ENCODE measurements around the gene CEBPB. TPM values are rescaled to one million over a fixed set of nuclear protein-coding genes. Genes with fewer than 3 reads are reported as not detected.

Gene CEBPB
- total RNA-seq, 1 donor from 2014 or later = 33.8 TPM

DNA sequence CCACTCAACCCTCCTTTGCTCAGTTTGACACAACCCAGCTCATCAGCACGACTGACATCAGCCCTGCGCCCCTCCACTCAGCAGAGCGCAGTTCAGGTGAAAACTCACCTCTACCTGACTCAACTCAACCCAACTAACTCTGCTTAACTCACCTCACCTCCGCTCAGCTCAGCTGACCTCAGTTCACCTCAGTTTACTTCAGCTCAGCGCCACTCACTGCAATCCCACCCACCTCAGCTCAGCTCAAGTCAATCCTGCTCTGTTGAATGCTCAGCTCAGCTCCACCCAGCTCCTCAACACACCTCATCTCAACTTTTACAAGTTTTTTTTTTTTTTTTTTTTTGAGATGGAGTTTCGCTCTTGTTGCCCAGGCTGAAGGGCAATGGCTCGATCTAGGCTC lies 39.6 kb downstream of the CEBPB start:
- H3K9me3 Mint-ChIP-seq (ENCODE audit: unreplicated experiment) = no peaks in the 10 kb centered on the region
- TF ChIP-seq EZH2 (IDR thresholded peaks at IDR 0.05; ENCODE audit: insufficient read depth, low read length) = no peak
- TF ChIP-seq, protein P1, sequence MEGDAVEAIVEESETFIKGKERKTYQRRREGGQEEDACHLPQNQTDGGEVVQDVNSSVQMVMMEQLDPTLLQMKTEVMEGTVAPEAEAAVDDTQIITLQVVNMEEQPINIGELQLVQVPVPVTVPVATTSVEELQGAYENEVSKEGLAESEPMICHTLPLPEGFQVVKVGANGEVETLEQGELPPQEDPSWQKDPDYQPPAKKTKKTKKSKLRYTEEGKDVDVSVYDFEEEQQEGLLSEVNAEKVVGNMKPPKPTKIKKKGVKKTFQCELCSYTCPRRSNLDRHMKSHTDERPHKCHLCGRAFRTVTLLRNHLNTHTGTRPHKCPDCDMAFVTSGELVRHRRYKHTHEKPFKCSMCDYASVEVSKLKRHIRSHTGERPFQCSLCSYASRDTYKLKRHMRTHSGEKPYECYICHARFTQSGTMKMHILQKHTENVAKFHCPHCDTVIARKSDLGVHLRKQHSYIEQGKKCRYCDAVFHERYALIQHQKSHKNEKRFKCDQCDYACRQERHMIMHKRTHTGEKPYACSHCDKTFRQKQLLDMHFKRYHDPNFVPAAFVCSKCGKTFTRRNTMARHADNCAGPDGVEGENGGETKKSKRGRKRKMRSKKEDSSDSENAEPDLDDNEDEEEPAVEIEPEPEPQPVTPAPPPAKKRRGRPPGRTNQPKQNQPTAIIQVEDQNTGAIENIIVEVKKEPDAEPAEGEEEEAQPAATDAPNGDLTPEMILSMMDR (IDR thresholded peaks at IDR 0.05; ENCODE audit: insufficient read depth, low read depth, low read length) = no peak
- no peaks in the 10 kb centered on the region for H3K79me2 ChIP-seq (ENCODE audit: insufficient read depth, low read length)
- H3K4me2 ChIP-seq (ENCODE audit: low read length) = no peak overlapping the region
- no peak for DNase-seq (ENCODE audit: low read depth)
- peaks cover 7% of the 10 kb centered on the region for H3K4me1 ChIP-seq (ENCODE audit: insufficient read depth, low read length)
- peaks cover 6% of the 10 kb centered on the region for H3K4me1 Mint-ChIP-seq (ENCODE audit: low read depth, unreplicated experiment)
- H3K27ac ChIP-seq (ENCODE audit: low read depth, low read length) = no peak overlapping the region
- H3K4me3 ChIP-seq (ENCODE audit: insufficient read depth, low read depth, low read length) = no peak overlapping the region
- H3K36me3 Mint-ChIP-seq (ENCODE audit: low read depth, unreplicated experiment) = no peaks in the 10 kb centered on the region
- H4K20me1 ChIP-seq (ENCODE audit: insufficient read depth, low read length) = no peaks in the 10 kb centered on the region
- no peak overlapping the region for H3K4me3 Mint-ChIP-seq (ENCODE audit: unreplicated experiment)
- no peak overlapping the region for H2AFZ ChIP-seq (ENCODE audit: low read depth, low read length)
- no peaks in the 10 kb centered on the region for H3K9me3 ChIP-seq (ENCODE audit: insufficient read depth, low read depth, low read length)
- H3K27me3 ChIP-seq (ENCODE audit: insufficient read depth, low read length) = no peaks in the 10 kb centered on the region
- no peaks in the 10 kb centered on the region for H3K36me3 ChIP-seq (ENCODE audit: insufficient read depth, low read length)
- peaks cover 26% of the 10 kb centered on the region for H3K27me3 Mint-ChIP-seq (ENCODE audit: low read depth, unreplicated experiment)
- H3K9ac ChIP-seq (ENCODE audit: low read length) = no peak overlapping the region
- H3K27ac Mint-ChIP-seq (ENCODE audit: unreplicated experiment) = no peak overlapping the region
- FAIRE-seq = no peak

DNA sequence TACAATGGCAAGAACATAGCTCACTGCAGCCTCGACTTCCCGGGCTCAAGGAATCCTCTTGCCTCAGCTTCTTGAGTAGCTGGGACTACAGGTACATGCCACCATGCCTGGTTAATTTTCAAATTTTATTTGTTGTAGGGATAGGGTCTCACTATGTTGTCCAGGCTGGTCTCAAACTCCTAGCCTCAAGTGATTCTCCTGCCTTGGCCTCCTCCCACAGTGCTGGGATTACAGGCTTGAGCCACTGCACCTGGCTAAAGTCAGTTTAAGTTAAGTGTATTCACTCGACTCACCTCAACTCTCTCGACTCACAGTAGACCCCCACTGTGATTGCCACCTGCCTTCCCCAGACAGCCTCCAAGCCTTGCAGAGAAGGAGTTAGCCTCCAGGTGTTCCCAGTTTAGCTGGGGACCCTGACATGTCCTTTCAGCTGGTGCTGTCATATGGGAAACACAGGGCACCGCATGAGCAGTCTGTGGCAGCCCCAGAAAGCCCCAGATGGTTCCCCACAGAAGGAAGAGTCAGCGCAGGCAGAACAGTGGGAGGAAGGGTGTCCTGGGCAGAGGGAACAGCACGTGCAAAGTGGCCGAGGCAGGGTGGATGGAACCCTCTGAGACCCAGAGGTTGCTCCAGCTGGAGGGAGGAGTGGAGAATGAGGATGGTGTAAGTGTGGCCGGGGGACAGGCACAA lies 40.4 kb downstream of the CEBPB start:
- Histone ChIP-seq H3K27me3 (ENCODE audit: insufficient read depth, low read length) (no peaks in the 10 kb centered on the region), H4K20me1 (ENCODE audit: insufficient read depth, low read length) (no peaks in the 10 kb centered on the region), H3K4me1 (ENCODE audit: insufficient read depth, low read length) (peaks cover 6% of the 10 kb centered on the region), H3K4me2 (ENCODE audit: low read length) (no peak overlapping the region), H3K79me2 (ENCODE audit: insufficient read depth, low read length) (no peaks in the 10 kb centered on the region), H3K36me3 (ENCODE audit: insufficient read depth, low read length) (no peaks in the 10 kb centered on the region), H3K4me3 (ENCODE audit: insufficient read depth, low read depth, low read length) (no peak overlapping the region), H3K27ac (ENCODE audit: low read depth, low read length) (no peak overlapping the region), H3K9ac (ENCODE audit: low read length) (no peak overlapping the region), H3K9me3 (ENCODE audit: insufficient read depth, low read depth, low read length) (no peaks in the 10 kb centered on the region), H2AFZ (ENCODE audit: low read depth, low read length) (no peak overlapping the region)
- Mint-ChIP-seq H3K27me3 (ENCODE audit: low read depth, unreplicated experiment) (peaks cover 27% of the 10 kb centered on the region), H3K9me3 (ENCODE audit: unreplicated experiment) (no peaks in the 10 kb centered on the region), H3K4me1 (ENCODE audit: low read depth, unreplicated experiment) (peaks cover 6% of the 10 kb centered on the region), H3K27ac (ENCODE audit: unreplicated experiment) (no peak overlapping the region), H3K36me3 (ENCODE audit: low read depth, unreplicated experiment) (no peaks in the 10 kb centered on the region), H3K4me3 (ENCODE audit: unreplicated experiment) (no peak overlapping the region)
- DNase-seq (ENCODE audit: low read depth) = no peak
- FAIRE-seq = no peak
- TF ChIP-seq, protein P1 (IDR thresholded peaks at IDR 0.05; ENCODE audit: insufficient read depth, low read depth, low read length) = no peak
- TF ChIP-seq EZH2 (IDR thresholded peaks at IDR 0.05; ENCODE audit: insufficient read depth, low read length) = no peak

DNA sequence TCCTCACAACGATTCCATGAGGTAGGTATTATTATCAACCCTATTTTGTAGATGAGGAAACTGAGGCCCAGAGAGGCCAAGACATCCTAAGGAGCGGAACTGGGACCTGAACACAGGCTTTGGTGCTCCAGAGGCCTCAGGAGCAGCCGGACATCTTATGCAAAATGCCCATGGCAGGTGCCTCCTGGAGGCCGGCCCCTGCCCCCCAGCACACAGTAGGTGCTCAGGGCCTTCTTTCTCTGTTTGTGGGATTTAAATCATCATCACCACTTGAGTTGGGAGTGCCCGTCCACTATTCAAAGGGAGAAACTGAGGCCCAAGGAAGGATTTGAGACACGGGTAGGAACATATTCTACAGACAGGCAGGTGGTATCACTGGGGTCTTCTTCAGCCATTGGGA lies 41.2 kb downstream of the CEBPB start:
- no peak overlapping the region for H2AFZ ChIP-seq (ENCODE audit: low read depth, low read length)
- H3K4me3 Mint-ChIP-seq (ENCODE audit: unreplicated experiment) = no peak overlapping the region
- no peak overlapping the region for H3K27ac ChIP-seq (ENCODE audit: low read depth, low read length)

More for the DNA sequence above, 41.2 kb downstream of the CEBPB start:
- TF ChIP-seq, protein P1 (IDR thresholded peaks at IDR 0.05; ENCODE audit: insufficient read depth, low read depth, low read length) = no peak
- no peak for TF ChIP-seq EZH2 (IDR thresholded peaks at IDR 0.05; ENCODE audit: insufficient read depth, low read length)
- peaks cover 1% of the 10 kb centered on the region for H3K4me1 Mint-ChIP-seq (ENCODE audit: low read depth, unreplicated experiment)
- no peak overlapping the region for H3K4me3 ChIP-seq (ENCODE audit: insufficient read depth, low read depth, low read length)
- no peaks in the 10 kb centered on the region for H3K27me3 ChIP-seq (ENCODE audit: insufficient read depth, low read length)
- H3K9me3 Mint-ChIP-seq (ENCODE audit: unreplicated experiment) = no peaks in the 10 kb centered on the region
- no peaks in the 10 kb centered on the region for H3K36me3 Mint-ChIP-seq (ENCODE audit: low read depth, unreplicated experiment)
- peaks cover under 1% of the 10 kb centered on the region for H3K4me1 ChIP-seq (ENCODE audit: insufficient read depth, low read length)
- no peak overlapping the region for H3K27ac Mint-ChIP-seq (ENCODE audit: unreplicated experiment)
- no peak for FAIRE-seq
- H3K27me3 Mint-ChIP-seq (ENCODE audit: low read depth, unreplicated experiment) = peaks cover 27% of the 10 kb centered on the region
- DNase-seq (ENCODE audit: low read depth) = no peak
- no peak overlapping the region for H3K9ac ChIP-seq (ENCODE audit: low read length)
- H3K9me3 ChIP-seq (ENCODE audit: insufficient read depth, low read depth, low read length) = no peaks in the 10 kb centered on the region
- no peaks in the 10 kb centered on the region for H4K20me1 ChIP-seq (ENCODE audit: insufficient read depth, low read length)
- H3K36me3 ChIP-seq (ENCODE audit: insufficient read depth, low read length) = no peaks in the 10 kb centered on the region
- H3K4me2 ChIP-seq (ENCODE audit: low read length) = no peak overlapping the region
- no peaks in the 10 kb centered on the region for H3K79me2 ChIP-seq (ENCODE audit: insufficient read depth, low read length)

Data from astrocyte (in vitro differentiated cells and primary cell).